HEK293 (cell line): Measurements from ENCODE around the gene NAGA.

Source experiments
- CTCF ChIA-PET: fragments of 350-600 bp; formaldehyde crosslinking; extraction: SDS; loops from one replicate; lab custom pipeline; 2021; ENCODE audit warnings: antibody characterized with exemption; lab: Yijun Ruan, JAX
- POLR2A ChIA-PET: fragments of 300-600 bp; formaldehyde crosslinking; extraction: SDS; loops from one replicate; lab custom pipeline; 2020; ENCODE audit warnings: antibody characterized with exemption, inconsistent platforms; lab: Yijun Ruan, JAX
- H3K27ac ChIP-seq: fragments of 200-500 bp; sonication (Bioruptor generic); 2 replicates; pipeline ENCODE4 v1.5.1; 2014; ENCODE audit warnings: low read depth, low read length, control low read depth, inconsistent platforms; ENCODE audit errors: extremely low read depth
- H3K36me3 ChIP-seq, 2 experiments: fragments of 200-500 bp in 1 of 2; sonication (Bioruptor generic) in 1 of 2; 1 replicate in 1 of 2; 2 replicates in 1 of 2; pipeline ENCODE4 v1.5.1; 2014 to 2017; ENCODE audit warnings: inconsistent platforms in 2 of 2, low read length in 2 of 2; ENCODE audit not compliant: control insufficient read depth in 2 of 2, insufficient read depth in 1 of 2
- H3K4me1 ChIP-seq: fragments of 200-500 bp; sonication (Bioruptor generic); 2 replicates; pipeline ENCODE4 v1.5.1; 2014; ENCODE audit warnings: mild to moderate bottlenecking, low read length, inconsistent platforms; ENCODE audit not compliant: control insufficient read depth, insufficient read depth
- H3K4me3 ChIP-seq: 2 replicates; pipeline ENCODE4 v1.5.1; 2011; ENCODE audit warnings: low read depth, mild to moderate bottlenecking, control low read depth, low read length, moderate library complexity
- H3K9me3 ChIP-seq: fragments of 200-500 bp; sonication (Bioruptor generic); 2 replicates; pipeline ENCODE4 v1.5.1; 2014; ENCODE audit warnings: low read depth, low read length, inconsistent platforms; ENCODE audit not compliant: control insufficient read depth, insufficient read depth
- GFI1B ChIP-seq: fragments of 450-650 bp; formaldehyde crosslinking; IDR thresholded peaks from 2 replicates; pipeline ENCODE4 v1.5.1; 2016; ENCODE audit warnings: missing biosample characterization, missing genetic modification characterization
- KLF10 ChIP-seq: fragments of 450-650 bp; IDR thresholded peaks from 2 replicates; pipeline ENCODE4 v1.5.1; 2018; ENCODE audit warnings: missing biosample characterization, mild to moderate bottlenecking, missing genetic modification characterization
- KLF17 ChIP-seq: fragments of 450-650 bp; formaldehyde crosslinking; IDR thresholded peaks from 2 replicates; pipeline ENCODE4 v1.5.1; 2016; ENCODE audit warnings: missing biosample characterization, missing genetic modification characterization
- TCF7L2 ChIP-seq: IDR thresholded peaks from 2 replicates; pipeline ENCODE4 v1.6.1; 2011; ENCODE audit warnings: low read depth, mild to moderate bottlenecking, inconsistent platforms, low read length, moderate library complexity, borderline replicate concordance
- YY1 ChIP-seq: fragments of 450-650 bp; formaldehyde crosslinking; IDR thresholded peaks from 2 replicates; pipeline ENCODE4 v1.5.1; 2018; ENCODE audit warnings: missing biosample characterization, missing genetic modification characterization
- ZBTB11 ChIP-seq: fragments of 450-650 bp; formaldehyde crosslinking; conservative IDR thresholded peaks from 2 replicates; pipeline ENCODE4 v1.5.1; 2016; ENCODE audit warnings: low read depth, missing biosample characterization, missing genetic modification characterization
- ZFHX2 ChIP-seq: fragments of 450-650 bp; formaldehyde crosslinking; conservative IDR thresholded peaks from 2 replicates; pipeline ENCODE4 v1.5.1; 2016; ENCODE audit warnings: missing biosample characterization, missing genetic modification characterization
- ZFP41 ChIP-seq: fragments of 450-650 bp; formaldehyde crosslinking; IDR thresholded peaks from 2 replicates; pipeline ENCODE4 v1.5.1; 2016; ENCODE audit warnings: missing biosample characterization, missing genetic modification characterization, borderline replicate concordance
- ZNF112 ChIP-seq: fragments of 450-650 bp; formaldehyde crosslinking; IDR thresholded peaks from 2 replicates; pipeline ENCODE4 v1.5.0; 2017; ENCODE audit warnings: missing biosample characterization, missing genetic modification characterization
- ZNF148 ChIP-seq: fragments of 450-650 bp; formaldehyde crosslinking; IDR thresholded peaks from 2 replicates; pipeline ENCODE4 v1.5.0; 2017; ENCODE audit warnings: missing biosample characterization, missing genetic modification characterization, borderline replicate concordance
- ZNF184 ChIP-seq: fragments of 450-650 bp; IDR thresholded peaks from 2 replicates; pipeline ENCODE4 v1.5.1; 2018; ENCODE audit warnings: missing biosample characterization, mild to moderate bottlenecking, missing genetic modification characterization
- ZNF223 ChIP-seq: fragments of 450-650 bp; formaldehyde crosslinking; IDR thresholded peaks from 2 replicates; pipeline ENCODE4 v1.5.1; 2016; ENCODE audit warnings: missing biosample characterization, missing genetic modification characterization
- ZNF274 ChIP-seq, 2 experiments: fragments of 200-500 bp in 1 of 2; fragments of 450-650 bp in 1 of 2; sonication (Bioruptor generic) in 1 of 2; formaldehyde crosslinking in 1 of 2; IDR thresholded peaks; 2 replicates each; pipeline versions ENCODE4 v1.5.1 to v1.6.1; 2014 to 2016; ENCODE audit warnings: borderline replicate concordance in 1 of 2, inconsistent platforms in 1 of 2, low read length in 1 of 2, missing biosample characterization in 1 of 2, missing genetic modification characterization in 1 of 2
- ZNF302 ChIP-seq: fragments of 450-650 bp; formaldehyde crosslinking; IDR thresholded peaks from 2 replicates; pipeline ENCODE4 v1.5.1; 2016; ENCODE audit warnings: missing biosample characterization, missing genetic modification characterization, low read depth
- ZNF518A ChIP-seq: fragments of 450-650 bp; formaldehyde crosslinking; conservative IDR thresholded peaks from 2 replicates; pipeline ENCODE4 v1.5.1; 2016; ENCODE audit warnings: low read depth, missing biosample characterization, missing genetic modification characterization
- ZNF660 ChIP-seq: fragments of 450-650 bp; IDR thresholded peaks from 2 replicates; pipeline ENCODE4 v1.5.1; 2018; ENCODE audit warnings: missing biosample characterization, mild to moderate bottlenecking, missing genetic modification characterization
- ZNF664 ChIP-seq: fragments of 450-650 bp; formaldehyde crosslinking; IDR thresholded peaks from 2 replicates; pipeline ENCODE4 v1.5.1; 2016; ENCODE audit warnings: missing biosample characterization, missing genetic modification characterization
- ZSCAN18 ChIP-seq: fragments of 450-650 bp; formaldehyde crosslinking; IDR thresholded peaks from 2 replicates; pipeline ENCODE4 v1.5.1; 2016; ENCODE audit warnings: missing biosample characterization, missing genetic modification characterization

Gene NAGA

GRCh38 chr22:42062506-42063170 is 8.0 kb downstream of the NAGA start (continued):
- no peak for TF ChIP-seq KLF17
- TF ChIP-seq ZNF148 (tag by site-specific recombination) = no peak
- no peak for TF ChIP-seq ZNF664
- no peak for TF ChIP-seq ZNF112 (tag by site-specific recombination)
- TF ChIP-seq ZBTB11 = no peak
- TF ChIP-seq KLF10 (tag by site-specific recombination) = no peak
- no peak for TF ChIP-seq ZNF660 (tag by site-specific recombination)
- TF ChIP-seq ZNF184 (tag by site-specific recombination) = no peak
- TF ChIP-seq ZNF274 (IDR thresholded peaks at IDR 0.05; ENCODE audit: low read length) = no peak
- TF ChIP-seq ZNF274 (tag by site-specific recombination; IDR thresholded peaks at IDR 0.05; ENCODE audit: borderline replicate concordance) = no peak
- no peak for TF ChIP-seq ZSCAN18 (tag by site-specific recombination)
- no peak for TF ChIP-seq TCF7L2
- TF ChIP-seq ZNF223 (tag by site-specific recombination) = no peak

GRCh38 chr22:42061041-42061440 is 9.6 kb downstream of the NAGA start:
- no peak overlapping the region for H3K4me3 ChIP-seq
- ChIA-PET CTCF (no interaction called here), POLR2A (interaction anchor here (0.9 kb wide), 1 partner anchor 8 kb away, joined by 3 read pairs; no protein-coding TSS in a partner anchor)
- H3K4me1 ChIP-seq = no peaks in the 10 kb centered on the region
- no peak overlapping the region for H3K27ac ChIP-seq
- H3K9me3 ChIP-seq = no peaks in the 10 kb centered on the region
- TF ChIP-seq ZNF302 (tag by site-specific recombination) = no peak
- TF ChIP-seq ZFP41 (tag by site-specific recombination) = no peak
- no peak for TF ChIP-seq ZNF518A
- TF ChIP-seq ZFHX2 (tag by site-specific recombination) = no peak
- no peak for TF ChIP-seq GFI1B (tag by site-specific recombination)
- TF ChIP-seq YY1 (tag by site-specific recombination) = no peak
- peaks cover 0 to 75% of the 10 kb centered on the region in 2 experiments; a peak in 2 of 3 replicates for H3K36me3 ChIP-seq
